Spleen (tissue), 11 donors: Measurements from ENCODE around the gene C12orf57. TPM values are rescaled to one million over a fixed set of nuclear protein-coding genes. Genes with fewer than 3 reads are reported as not detected.

Source experiments
- DNase-seq: peaks from one replicate; pipeline ENCODE4 v3.0.0-alpha.2; 2020
- H3K27ac ChIP-seq, 8 donors: fragments of 200-600 bp; sonication (generic) in 7 of 8; 1 replicate in 4 of 8; 2 replicates in 4 of 8; pipeline versions ENCODE4 v1.5.0 to v1.8.0; 2016 to 2021; ENCODE audit warnings: inconsistent platforms in 4 of 8, mild to moderate bottlenecking in 4 of 8, moderate library complexity in 1 of 8
- H3K27me3 ChIP-seq, 7 donors: fragments of 200-600 bp; sonication (generic) in 6 of 7; replicated peaks in 1 of 7; 1 replicate in 4 of 7; 2 replicates in 3 of 7; pipeline versions ENCODE4 v1.5.0 to v1.8.0; 2016 to 2021; ENCODE audit warnings: inconsistent platforms in 3 of 7, mild to moderate bottlenecking in 1 of 7
- H3K36me3 ChIP-seq, 6 donors: fragments of 200-600 bp; sonication (generic) in 5 of 6; 1 replicate in 4 of 6; 2 replicates in 2 of 6; pipeline versions ENCODE4 v1.5.0 to v1.8.0; 2016 to 2021; ENCODE audit warnings: inconsistent platforms in 2 of 6
- H3K4me1 ChIP-seq, 6 donors: fragments of 200-600 bp; sonication (generic) in 5 of 6; 1 replicate in 3 of 6; 2 replicates in 3 of 6; pipeline versions ENCODE4 v1.5.0 to v1.8.0; 2016 to 2021; ENCODE audit warnings: inconsistent platforms in 3 of 6
- H3K4me3 ChIP-seq, 8 donors: fragments of 200-600 bp; sonication (generic) in 7 of 8; 1 replicate in 4 of 8; 2 replicates in 4 of 8; pipeline versions ENCODE4 v1.5.0 to v1.8.0; 2016 to 2021; ENCODE audit warnings: inconsistent platforms in 4 of 8, mild to moderate bottlenecking in 4 of 8, moderate library complexity in 2 of 8
- H3K9me3 ChIP-seq, 8 donors: fragments of 200-600 bp; sonication (generic) in 7 of 8; 1 replicate in 4 of 8; 2 replicates in 4 of 8; pipeline versions ENCODE4 v1.5.0 to v1.8.0; 2016 to 2021; ENCODE audit warnings: inconsistent platforms in 4 of 8
- CTCF ChIP-seq, 11 experiments: fragments of 200-600 bp in 7 of 11; fragments of 450-650 bp in 4 of 11; sonication (generic) in 4 of 11; IDR thresholded peaks in 8 of 11; conservative IDR thresholded peaks in 3 of 11; 1 replicate in 7 of 11; 2 replicates in 4 of 11; pipeline versions ENCODE4 v1.4.0 to v1.8.0; 2016 to 2021; ENCODE audit warnings: antibody characterized with exemption in 11 of 11, inconsistent platforms in 4 of 11, mild to moderate bottlenecking in 1 of 11
- POLR2A ChIP-seq, 3 donors: fragments of 450-650 bp; IDR thresholded peaks; one replicate each; pipeline ENCODE4 v1.5.1; 2017; ENCODE audit warnings: antibody characterized with exemption in 3 of 3, mild to moderate bottlenecking in 1 of 3
- POLR2AphosphoS5 ChIP-seq, 3 donors: sonication (generic); formaldehyde crosslinking; IDR thresholded peaks; one replicate each; pipeline ENCODE4 v1.5.1; 2017; ENCODE audit warnings: antibody characterized with exemption in 3 of 3
- WGBS, 5 donors: extraction: QIAGEN DNeasy Blood & Tissue Kit in 3 of 5; methylation state at CpG; one replicate each; pipeline versions ENCODE4 v1.1.5 to v1.1.7; 2013 to 2018; 5-methylcytosine and 5-hydroxymethylcytosine counted together
- intact Hi-C: fragments of 100-400 bp; cut with DNase I; formaldehyde crosslinking; loops from one replicate; pipeline ENCODE4 v1.15.0; 2023; ENCODE audit warnings: low total_unique reads
- polyA plus RNA-seq, 3 donors: library from polyadenylated mRNA; stranded (reverse); fragments of 200-250 nt; gene quantifications; one replicate each; pipeline ENCODE4 v1.2.1, GENCODE V29; 2013
- total RNA-seq, 7 donors: library from RNA; depleted of rRNA in 3 of 7; stranded (reverse); fragments of >200 nt in 3 of 7; fragmentation: NEBNext Ultra II Directional in 4 of 7; extraction: Animal tissue kit (Norgen Biotek cat#: 25700) in 4 of 7; gene quantifications; one replicate each; pipeline versions ENCODE4 v1.1.0 to v1.2.1, GENCODE V29; 2016 to 2021
- donor health status: healthy with polysubstance abuse.
- donor health status: DM: no; HTN: no; CAD: no; lungs with moderate emphysema.
- donor health status: DM: no; HTN: no; CAD: no.
- donor health status: Bipolar disorder and iron deficiency.
- donor health status: healthy.
- donor health status: DM: no; HTN: no; CAD: no.
- donor health status: DM: yes; HTN: yes; CAD: no.

The C12orf57 gene
- total and polyA plus RNA-seq, 10 donors = 79.2 to 364 (median 212) TPM

DNA sequence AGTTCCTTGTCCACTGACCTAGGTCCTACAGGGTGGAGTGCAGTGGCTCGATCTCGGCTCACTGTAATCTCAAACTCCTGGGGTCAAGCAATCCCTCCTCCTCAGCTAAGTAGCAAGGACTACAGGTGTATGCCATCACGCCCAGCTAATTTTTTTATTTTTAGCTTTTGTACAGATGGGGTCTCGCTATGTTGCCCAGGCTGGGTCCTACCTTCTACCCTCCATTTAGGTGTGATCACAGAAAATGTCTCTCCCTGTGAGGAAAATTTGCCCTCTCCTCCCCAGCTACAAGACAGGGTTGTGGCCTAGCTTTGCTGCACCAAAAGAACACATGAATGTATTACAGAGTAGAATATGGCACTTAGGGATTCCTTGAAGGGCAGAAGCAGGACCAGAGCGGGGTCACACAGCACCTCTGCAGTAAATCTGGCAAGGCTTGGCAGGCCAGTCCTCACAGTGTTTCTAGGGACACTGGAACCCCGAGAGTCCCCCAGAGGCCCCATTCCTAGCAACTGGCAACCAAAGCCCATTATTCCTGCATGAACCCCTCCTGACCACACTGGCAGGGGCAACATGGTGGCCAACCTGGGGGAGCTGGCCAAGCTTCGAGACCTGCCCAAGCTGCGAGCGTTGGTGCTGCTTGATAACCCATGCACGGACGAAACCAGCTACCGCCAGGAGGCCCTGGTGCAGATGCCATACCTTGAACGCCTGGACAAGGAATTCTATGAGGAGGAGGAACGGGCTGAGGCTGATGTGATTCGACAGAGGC, 31.5 kb upstream of the C12orf57 start:
- intact Hi-C loops = no loop called here
- Histone ChIP-seq H3K4me3 (no peak overlapping the region), H3K9me3 (no peaks in the 10 kb centered on the region), H3K27me3 (peaks cover 0 to 39% (median 0%) of the 10 kb centered on the region in 7 donors), H3K4me1 (peaks cover 4 to 34% (median 20%) of the 10 kb centered on the region in 6 donors), H3K27ac (no peak overlapping the region), H3K36me3 (peaks cover 0 to 17% (median 0%) of the 10 kb centered on the region in 6 donors)
- TF ChIP-seq CTCF (IDR thresholded peaks at IDR 0.05 in 8 of 11, conservative IDR thresholded peaks at IDR 0.05 in 3 of 11) = no peak
- no peak for TF ChIP-seq POLR2A (IDR thresholded peaks at IDR 0.05)
- no peak for TF ChIP-seq POLR2AphosphoS5 (IDR thresholded peaks at IDR 0.05)
- DNase-seq = peak; percentile 72
- WGBS, 5 donors = 90 to 94% (median 92%) methylated on average over 13 to 15 of the region's 15 CpGs

DNA sequence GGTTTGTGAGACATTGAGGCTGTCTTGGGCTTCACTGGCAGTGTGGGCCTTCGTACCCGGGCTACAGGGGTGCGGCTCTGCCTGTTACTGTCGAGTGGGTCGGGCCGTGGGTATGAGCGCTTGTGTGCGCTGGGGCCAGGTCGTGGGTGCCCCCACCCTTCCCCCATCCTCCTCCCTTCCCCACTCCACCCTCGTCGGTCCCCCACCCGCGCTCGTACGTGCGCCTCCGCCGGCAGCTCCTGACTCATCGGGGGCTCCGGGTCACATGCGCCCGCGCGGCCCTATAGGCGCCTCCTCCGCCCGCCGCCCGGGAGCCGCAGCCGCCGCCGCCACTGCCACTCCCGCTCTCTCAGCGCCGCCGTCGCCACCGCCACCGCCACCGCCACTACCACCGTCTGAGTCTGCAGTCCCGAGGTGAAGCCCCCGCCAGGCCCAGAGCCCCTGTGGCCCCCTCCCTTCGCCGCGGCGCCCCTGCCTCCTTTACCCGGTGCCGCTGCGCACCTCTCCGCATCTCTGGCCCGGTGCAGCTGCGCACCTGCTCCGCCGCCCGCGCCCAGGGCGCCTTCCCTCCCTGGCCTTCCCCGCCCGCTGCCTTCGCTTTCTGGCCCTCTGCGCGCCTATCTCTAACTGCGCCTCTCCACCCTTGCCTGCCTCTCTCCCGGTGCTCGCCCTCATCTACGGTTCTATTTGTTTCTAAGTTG, 29.4 kb upstream of the C12orf57 start, which contains the start of gene ENO2:
TSS of gene ENO2 (plus strand) at position 335 of the 701 bp plus-strand sequence. CDS start 1,253 bp downstream, outside the sequence.
- peak; percentile 94 for DNase-seq
- H3K27me3 ChIP-seq = peaks cover 0 to 39% (median 0%) of the 10 kb centered on the region in 7 donors
- peak; percentile 47 to 73 (median 70) for TF ChIP-seq POLR2AphosphoS5 (IDR thresholded peaks at IDR 0.05)
- no peak for TF ChIP-seq CTCF (IDR thresholded peaks at IDR 0.05 in 8 of 11, conservative IDR thresholded peaks at IDR 0.05 in 3 of 11)
- peaks cover 0 to 23% (median 0%) of the 10 kb centered on the region in 6 donors for H3K36me3 ChIP-seq
- intact Hi-C loops = no loop called here
- 0 to 1% (median 0%) methylated on average over 30 to 68 of the region's 68 CpGs for WGBS, 5 donors
- no peaks in the 10 kb centered on the region for H3K9me3 ChIP-seq
- H3K4me1 ChIP-seq = peaks cover 4 to 34% (median 20%) of the 10 kb centered on the region in 6 donors
- H3K4me3 ChIP-seq = peak within 1 kb of the TSS; percentile 50 to 90 (median 60)
- peak within 1 kb of the TSS; percentile 63 to 83 (median 78) for H3K27ac ChIP-seq

DNA sequence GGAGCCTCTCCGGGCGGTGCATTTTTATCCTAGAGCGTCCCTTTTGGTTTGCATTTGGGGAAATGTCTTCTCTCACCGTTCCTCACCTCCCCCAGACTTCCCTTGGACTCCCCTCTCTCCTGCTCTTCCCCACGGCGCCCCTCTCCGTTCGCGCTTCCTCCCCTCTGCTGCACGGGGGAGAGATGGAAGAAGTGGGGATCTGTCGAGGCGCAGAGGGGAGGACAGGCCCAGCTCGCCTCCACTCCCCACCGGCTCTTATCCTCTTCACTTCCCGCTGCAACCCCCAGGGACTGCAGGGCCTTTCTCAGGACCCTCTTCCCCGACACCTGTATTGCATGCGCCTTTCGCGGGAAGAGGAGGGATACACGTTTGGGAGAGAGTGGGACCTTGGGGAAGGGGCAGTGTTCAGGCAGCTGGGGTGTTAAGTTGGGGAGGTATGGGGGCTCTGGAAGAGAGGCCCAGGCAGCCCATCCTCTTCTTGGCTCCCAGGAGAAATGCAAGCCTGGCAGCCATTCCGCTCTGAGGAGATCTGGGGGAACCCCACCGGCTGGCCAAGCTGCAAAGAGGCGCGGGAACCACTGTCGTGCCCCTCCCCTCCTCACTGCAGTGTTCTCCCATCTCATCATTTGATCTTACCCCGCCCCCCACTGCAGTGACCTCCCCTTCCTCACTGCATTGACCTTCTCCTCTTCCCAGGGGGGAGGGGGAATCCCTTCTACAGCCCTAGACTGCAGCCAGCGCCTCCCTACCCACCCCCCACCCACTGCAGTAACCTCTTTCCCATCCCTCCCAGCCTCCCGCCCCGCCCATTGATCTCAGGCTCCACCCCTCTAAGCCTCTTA, 28.7 kb upstream of the C12orf57 start:
- Histone ChIP-seq H3K4me3 (peak overlapping the region; percentile 50 to 90 (median 60)), H3K9me3 (no peaks in the 10 kb centered on the region), H3K27ac (peak overlapping the region; percentile 63 to 83 (median 78)), H3K27me3 (peaks cover 0 to 39% (median 0%) of the 10 kb centered on the region in 7 donors), H3K36me3 (peaks cover 0 to 26% (median 0%) of the 10 kb centered on the region in 6 donors), H3K4me1 (peaks cover 4 to 34% (median 20%) of the 10 kb centered on the region in 6 donors)
- WGBS, 5 donors = 20 to 25% (median 22%) methylated on average over 28 to 29 of the region's 29 CpGs
- intact Hi-C loops = no loop called here
- peak; percentile 71 for DNase-seq
- TF ChIP-seq CTCF (IDR thresholded peaks at IDR 0.05 in 8 of 11, conservative IDR thresholded peaks at IDR 0.05 in 3 of 11) (no peak), POLR2A (IDR thresholded peaks at IDR 0.05) (no peak), POLR2AphosphoS5 (IDR thresholded peaks at IDR 0.05) (no peak)
